NCI-H146 (cell line): ENCODE measurements around the gene GARIN5B.

Experiments
- DNase-seq: peaks from one replicate; lab custom pipeline; 2025; lab: John Stamatoyannopoulos, UW

GARIN5B gene

DNA sequence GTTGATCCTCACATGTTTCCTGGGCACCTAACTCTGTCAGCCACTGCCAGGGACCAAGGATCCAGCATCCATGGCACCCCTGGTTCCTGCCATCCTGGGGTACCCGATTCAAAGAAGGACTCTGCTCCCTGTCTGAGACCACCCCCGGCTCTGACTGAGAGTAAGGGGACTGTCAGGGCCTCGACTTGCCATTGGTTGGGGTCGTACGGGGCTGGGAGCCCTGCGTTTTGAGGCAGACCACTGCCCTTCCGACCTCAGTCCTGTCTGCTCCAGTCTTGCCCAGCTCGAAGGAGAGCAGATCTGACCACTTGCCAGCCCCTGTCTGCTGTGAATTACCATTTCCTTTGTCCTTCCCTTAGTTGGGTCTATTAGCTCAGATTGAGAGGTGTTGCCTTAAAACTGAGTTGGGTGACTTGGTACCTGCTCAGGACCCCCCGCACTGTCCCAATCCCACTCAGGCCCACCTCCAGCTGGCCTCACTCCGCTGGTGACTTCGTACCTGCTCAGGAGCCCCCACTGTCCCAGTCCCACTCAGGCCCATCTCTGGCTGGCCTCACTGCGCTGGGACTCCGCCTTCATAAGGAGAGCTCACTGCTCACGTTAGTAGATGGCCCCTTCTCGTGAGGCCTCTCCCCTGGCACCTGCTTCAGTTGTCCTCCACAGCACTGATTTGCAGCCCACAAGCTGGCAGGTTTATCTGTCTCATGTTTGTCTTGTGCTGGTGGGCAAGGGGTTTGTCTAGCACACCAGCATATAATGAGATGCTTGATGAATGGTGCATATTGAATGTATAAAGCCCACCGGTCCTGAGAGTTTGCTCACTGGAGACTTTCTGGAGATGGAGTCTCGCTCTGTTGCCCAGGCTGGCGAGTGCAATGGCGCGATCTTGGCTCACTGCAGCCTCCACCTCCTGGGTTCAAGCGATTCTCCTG is 26.6 kb upstream of the GARIN5B start:
- no peak for DNase-seq

DNA sequence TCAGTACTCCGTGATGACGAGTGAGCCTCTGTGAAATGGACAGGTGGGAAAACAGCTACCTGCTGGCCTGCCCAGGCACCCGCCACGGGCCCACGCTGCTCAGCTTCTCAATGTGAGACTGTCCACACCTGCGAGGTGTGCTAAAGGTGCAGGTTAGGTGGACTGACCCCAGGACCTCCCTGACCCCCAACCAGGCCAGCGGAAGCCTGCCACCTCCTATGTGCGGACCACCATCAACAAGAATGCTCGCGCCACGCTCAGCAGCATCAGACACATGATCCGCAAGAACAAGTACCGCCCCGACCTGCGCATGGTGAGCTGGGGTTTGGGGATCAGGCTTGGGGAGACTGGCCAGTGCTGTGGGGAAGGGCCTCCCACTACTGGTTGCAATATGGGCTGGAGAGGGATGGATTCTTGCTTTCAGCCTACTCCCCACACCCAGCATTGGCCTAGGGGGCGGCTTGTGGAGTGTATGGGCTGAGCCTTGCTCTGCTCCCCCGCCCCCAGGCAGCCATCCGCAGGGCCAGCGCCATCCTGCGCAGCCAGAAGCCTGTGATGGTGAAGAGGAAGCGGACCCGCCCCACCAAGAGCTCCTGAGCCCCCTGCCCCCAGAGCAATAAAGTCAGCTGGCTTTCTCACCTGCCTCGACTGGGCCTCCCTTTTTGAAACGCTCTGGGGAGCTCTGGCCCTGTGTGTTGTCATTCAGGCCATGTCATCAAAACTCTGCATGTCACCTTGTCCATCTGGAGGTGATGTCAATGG is 24.9 kb upstream of the GARIN5B start:
- no peak for DNase-seq

DNA sequence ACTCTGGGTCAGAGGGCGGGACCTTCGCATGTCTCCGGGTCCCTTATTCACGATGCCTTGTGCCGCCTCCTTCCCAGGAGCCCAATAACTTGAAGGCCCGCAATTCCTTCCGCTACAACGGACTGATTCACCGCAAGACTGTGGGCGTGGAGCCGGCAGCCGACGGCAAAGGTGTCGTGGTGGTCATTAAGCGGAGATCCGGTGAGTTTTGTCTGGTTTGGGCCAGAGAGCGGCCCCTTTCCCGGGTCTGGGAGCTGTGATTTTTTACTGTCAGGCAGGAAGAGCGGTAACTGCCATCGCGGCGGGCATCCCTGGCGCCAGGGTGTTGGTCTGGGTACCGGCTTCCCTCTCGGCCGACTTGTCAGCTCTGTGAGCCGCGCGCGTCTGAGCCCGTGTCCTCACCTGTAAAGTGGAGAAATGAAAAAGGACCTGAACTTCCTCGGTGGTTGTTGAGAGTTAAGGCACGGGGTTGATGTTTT is 23.5 kb upstream of the GARIN5B start:
- DNase-seq: no peak

DNA sequence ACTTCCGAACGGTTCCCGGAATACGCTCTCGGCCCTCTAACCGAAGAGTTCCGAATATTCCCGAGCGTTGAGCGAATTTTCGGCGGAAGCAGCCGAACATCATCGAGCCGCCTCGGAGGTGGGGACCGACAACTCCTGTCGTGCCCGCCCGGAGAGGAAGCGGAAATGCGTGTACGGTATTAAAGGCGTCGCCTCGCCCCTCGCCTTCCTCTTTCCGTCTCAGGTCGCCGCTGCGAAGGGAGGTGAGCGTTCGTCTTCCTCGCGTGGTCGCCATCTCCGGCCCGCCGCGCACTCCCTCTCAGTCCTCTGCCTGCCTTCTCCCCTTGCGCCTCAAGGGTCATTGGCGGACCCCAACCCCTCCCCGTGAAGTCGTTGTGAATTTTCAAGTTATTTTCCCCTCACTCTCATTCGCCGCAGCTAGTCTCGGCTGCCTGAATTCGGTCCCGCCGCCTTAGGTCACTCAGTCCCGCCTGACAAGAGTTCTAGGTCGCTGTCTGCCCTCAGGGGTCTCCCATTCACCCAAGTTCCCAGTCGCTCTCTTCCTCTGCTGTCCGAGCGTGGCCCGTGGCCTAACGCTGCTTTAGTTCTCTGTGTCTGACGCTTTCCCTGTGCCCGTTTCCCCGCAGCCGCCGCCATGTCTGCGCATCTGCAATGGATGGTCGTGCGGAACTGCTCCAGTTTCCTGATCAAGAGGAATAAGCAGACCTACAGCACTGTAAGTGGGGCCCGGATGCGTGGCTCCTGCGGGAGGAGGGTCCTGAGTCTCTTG is 22.8 kb upstream of the GARIN5B start, which contains the start of gene RPL28:
RPL28 (plus strand) TSS at position 209 of the 769 bp plus-strand sequence; CDS start at position 635, 426 bp downstream.
- peak; percentile 99 for DNase-seq

DNA sequence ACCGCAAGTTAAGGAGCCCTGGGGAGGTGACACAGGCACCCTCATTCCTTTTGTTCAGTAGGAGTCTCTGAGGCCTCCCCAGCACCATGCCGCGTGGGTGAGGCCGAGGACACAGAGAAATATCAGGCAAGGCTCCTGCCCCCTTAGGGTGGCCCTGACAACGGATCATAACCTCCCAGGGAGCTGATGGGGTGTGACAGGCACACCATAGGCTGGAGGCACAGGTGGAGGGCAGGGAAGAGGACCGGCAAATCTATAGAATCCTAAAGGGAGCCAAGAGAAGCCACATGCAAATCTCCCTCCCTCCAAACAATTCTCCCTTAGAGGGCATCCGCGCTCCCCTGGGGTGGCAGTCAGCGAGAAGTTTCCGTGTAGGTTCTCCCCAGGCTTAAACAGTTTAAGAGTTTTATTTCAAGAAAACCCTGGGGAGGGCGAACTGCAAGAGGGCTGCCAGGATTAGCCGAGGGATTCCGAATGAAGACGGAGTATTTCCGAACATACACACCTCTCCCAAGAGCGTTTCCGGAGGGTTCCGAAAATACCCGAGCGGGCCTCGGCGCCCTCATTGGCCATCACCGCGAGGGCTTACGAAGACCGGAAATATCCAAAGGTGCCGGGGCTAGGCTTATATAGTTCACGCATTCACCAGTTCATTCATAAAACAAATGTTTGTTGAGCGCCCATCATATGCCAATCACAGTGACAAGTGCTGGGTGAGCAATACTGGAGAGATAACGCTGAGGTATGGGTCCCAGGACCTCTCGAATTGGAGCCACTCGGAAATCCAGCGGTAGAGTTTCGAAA is 22.1 kb upstream of the GARIN5B start:
- DNase-seq: peak; percentile 96

DNA sequence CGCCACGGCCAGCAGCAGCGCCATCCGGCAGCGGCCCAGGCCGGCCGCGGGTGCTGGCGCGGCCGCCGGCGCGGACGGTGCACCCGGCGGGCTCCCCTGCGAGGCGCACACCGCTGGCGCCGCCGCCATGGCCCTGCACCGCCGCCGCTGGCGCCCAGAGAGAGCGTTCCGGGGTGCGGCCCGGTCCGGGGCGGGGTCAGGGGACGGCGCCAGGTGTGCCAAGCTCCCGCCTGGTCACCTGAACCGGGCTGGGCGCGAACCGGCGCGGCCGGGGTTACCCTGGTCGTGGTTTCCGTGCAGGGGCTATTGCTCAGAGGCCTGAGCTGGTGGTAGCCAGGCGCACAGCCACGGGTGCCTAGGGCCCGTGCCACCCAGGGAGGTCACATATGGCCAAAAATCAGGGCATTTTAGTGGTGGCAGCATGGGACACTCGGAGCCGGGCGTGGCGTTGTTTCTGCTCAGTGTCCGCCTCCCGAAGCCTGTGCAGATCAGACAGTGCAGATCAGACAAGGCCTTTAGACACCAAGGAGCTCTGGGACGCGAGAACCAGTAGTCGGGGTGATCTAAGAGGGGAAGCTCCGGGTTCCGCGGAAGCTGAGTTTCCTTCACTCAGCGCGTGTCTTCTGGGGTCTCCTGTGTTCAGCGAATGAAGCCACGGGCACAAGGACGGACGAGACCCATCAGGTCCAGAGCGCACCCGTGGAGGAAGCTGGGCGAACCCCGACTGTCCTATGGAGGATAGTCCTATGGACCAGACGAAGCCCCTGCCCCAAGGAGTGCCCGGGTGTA is 21.3 kb upstream of the GARIN5B start, which contains the start of gene TMEM238:
TMEM238 (minus strand) TSS at position 162 of the 789 bp plus-strand sequence; CDS start at position 129, 33 bp downstream.
- DNase-seq: peak; percentile 79

DNA sequence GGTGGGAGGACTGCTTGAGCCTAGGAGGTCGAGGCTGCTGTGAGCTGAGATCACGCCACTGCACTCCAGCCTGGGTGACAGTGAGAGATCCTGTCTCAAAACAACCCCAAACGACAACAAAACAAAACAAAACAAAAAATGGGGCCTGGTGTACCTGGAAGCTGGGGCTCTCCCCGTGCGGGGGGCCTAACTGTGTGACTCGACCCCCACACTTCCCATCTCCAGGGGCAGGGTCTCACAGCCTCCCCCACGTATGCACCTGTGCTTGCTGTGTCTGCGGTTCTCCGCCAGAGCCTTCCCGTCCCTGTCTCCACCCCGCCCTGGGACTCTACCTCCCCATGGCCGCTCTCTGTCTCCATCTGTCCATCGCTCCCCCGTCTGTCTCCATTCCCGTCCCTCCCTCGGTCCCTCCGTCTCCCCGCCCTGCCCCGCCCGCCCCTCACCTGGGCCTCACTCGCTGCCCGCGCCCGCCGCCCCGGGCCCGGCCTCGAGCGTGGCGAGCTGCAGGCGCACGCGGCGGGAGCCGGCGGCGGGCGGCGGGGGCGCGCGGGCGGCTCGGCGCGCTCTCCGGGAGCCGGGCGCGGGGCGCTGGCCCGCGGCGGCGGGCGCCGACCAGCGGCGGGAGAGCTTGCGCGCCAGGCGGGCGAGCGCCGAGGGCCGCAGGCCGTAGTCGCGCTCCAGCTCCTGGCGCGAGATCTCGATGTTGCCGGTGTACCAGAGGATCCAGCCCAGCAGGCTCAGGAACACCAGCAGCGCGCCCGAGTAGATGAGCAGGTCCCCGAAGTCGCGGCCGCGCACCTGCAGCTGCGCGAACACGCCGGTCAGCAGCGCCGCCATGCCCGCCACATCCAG is 20.4 kb upstream of the GARIN5B start:
- DNase-seq: peak; percentile 79

DNA sequence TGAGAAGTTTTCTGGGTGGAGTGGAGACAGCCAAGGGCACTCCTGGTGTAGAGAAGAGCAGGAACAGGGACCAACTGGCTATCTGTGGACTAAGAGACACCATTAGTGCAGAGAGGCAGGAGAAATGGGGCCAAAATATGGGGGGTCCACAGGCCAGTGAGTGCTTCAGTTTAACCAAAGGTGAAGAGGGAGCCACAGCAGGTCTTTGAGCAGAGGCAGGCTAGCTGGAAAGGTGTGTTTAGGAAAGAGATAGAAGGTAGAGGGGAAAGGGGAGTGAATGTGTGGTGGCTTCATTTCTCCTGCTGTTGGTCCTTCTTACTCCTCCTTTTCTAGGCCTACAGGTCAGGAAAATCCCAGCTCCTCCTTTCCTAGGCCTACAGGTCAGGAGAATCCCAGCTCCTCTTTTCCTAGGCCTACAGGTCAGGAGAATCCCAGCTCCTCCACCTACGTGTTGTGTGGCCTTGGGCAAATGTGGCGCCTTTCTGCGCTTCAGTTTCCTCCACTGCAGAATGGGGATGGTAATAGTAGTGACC is 19.5 kb upstream of the GARIN5B start:
- DNase-seq: no peak

DNA sequence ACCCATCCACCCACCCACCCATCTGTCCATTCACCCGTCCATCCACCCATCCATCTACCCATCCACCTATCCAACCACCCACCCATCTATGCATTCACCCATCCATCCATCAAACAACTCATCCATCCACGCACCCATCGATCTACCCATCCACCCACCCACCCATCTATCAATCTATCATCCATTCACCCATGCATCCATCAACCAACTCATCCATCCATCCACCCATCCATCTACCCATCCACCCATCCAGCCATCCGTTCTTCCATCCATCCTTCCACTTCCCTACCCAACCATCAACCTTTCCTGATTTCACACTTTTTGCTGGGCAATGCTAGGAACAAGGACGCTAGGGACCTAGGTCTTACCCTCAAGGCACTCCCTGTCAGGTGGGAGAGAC is 19.0 kb upstream of the GARIN5B start:
- DNase-seq: no peak

DNA sequence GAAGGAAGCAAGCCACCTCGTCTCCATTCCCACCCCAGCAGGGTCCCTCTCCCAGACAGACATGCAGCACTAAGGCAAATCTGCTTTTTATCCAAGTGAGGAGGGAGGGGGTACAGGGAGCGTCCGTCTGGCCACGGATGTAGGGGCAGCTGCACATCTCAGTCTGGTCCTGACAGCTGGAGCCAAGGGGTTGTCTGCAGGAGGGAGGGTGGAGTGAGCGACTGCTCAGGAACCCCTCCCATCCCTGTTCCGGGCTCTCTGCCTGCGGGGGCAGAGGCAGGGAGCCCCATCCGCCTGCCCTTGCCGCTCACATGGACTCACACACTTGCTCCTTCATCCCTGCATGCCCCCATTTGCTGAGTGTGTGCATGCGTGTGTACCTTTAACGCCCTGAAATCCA is 16.1 kb upstream of the GARIN5B start:
- no peak for DNase-seq

DNA sequence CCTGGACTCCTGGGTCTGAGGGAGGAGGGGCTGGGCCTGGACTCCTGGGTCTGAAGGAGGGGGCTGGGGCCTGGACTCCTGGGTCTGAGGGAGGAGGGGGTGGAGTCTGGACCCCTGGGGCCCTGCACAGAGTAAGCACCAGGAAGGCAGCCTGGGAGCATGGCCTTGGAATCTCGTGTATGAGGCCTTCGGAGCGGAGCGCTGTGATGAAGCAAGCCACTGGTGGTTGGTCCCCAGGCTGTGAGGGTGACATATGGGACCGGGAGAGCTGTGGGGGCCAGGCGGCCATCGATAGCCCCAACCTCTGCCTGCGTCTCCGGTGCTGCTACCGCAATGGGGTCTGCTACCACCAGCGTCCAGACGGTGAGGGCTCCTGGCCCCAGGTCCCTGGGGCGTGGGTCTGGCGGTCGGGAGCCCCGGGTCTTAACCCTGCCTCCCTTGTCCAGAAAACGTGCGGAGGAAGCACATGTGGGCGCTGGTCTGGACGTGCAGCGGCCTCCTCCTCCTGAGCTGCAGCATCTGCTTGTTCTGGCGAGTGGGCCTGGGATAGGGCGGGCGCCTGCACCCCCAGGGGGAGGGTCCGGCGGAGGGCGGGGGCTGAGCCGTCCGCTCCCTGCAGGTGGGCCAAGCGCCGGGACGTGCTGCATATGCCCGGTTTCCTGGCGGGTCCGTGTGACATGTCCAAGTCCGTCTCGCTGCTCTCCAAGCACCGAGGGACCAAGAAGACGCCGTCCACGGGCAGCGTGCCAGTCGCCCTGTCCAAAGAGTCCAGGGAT is 14.5 kb upstream of the GARIN5B start:
- DNase-seq: no peak

DNA sequence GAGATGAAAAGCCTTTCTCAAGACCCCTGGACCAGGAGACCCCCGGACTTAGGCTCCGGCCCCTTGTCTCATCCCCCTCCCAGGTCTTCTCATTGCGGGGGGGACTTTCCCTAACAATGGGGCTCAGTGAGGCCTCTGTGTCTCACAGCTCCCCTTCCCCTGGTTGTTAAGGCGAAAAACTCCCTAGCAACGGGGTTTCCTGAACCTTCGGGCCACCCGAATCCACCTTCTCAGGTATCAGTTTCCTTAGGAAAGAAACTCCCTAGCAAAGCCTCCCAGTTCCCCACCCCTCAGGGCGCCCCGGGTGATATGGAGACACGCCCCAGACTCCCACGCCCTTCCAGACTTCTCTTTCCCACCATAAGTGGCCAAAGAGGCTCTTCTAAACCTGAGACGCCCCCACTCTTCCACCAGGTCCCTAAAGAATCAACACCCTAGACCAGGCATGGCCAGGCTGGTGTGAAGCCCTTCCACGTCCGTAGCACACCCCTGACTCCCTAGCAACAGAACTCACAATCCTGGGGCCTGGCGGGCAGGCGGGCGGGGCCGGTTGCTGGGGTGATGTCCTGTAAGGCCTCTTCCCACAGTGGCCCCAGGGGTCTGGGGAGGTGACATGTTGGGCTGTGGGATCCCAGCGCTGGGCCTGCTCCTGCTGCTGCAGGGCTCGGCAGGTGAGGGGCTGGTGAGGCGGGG is 13.3 kb upstream of the GARIN5B start, which contains the start of gene TMEM190:
TMEM190 (plus strand) TSS at position 586 of the 693 bp plus-strand sequence; CDS start at position 614, 28 bp downstream.
- DNase-seq: peak; percentile 54

DNA sequence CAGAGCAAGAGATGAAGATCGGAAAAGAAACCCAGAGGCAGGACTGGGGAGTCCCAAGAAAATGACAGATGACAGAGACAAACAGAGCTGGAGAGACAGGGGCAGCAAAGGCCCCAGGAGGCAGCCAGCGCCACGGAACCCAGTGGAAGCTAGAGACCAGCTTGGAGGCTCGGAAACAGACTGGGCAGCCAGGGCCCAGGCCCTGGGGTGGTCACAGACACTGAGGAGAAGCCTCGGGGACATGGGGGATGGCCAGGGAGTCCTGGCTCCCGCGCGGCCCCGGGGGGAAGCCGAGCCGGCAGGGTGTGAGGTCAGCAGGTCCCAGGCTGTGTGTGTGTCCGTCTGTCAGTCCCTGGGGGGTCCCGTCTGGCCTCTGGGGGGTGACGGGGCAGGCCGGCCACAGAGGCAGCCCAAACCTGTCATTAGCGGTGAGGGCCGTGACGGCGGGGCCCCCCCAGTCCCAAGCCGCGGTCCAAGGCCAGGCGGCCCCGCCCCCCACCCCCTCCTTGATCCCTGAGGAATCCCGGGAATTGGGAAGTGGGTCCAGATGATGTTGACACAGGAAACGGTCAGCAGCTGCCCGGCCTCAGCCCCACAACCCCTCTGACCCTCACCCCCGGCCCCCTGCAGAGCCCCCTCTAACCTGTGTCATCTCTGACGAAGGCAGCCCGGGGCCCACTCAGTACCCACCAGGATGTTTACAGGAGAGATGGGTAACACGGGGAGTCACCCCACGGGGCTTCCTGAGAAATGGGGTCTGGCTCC is 11.1 kb upstream of the GARIN5B start:
- DNase-seq: peak; percentile 27

DNA sequence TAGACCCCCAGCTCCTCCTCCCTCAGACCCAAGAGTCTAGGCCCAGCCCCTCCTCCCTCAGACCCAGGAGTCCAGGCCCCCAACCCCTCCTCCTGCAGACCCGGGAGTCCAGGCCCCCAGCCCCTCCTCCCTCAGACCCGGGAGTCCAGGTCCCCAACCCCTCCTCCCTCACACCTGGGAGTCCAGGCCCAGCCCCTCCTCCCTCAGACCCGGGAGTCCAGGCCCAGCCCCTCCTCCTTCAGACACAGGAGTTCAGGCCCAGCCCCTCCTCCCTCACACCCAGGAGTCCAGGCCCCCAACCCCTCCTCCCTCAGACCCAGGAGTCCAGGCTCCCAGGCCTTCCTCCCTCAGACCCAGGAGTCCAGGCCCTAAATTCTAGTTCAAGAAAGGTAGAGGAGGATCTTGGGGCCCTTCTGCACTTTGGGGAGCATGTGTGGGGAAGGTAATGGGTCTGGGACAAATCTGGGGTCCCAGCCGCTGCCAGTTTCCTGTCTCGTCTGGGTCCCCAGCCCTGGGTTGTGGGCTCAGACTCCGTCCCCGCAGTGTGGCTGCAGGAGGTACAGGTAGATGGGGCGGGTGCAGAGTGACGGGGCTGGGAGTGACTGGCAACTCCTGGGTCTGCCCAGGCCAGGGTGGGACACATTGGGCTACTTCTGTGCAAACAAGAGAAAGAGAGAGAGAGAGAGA is 10.4 kb upstream of the GARIN5B start:
- no peak for DNase-seq

DNA sequence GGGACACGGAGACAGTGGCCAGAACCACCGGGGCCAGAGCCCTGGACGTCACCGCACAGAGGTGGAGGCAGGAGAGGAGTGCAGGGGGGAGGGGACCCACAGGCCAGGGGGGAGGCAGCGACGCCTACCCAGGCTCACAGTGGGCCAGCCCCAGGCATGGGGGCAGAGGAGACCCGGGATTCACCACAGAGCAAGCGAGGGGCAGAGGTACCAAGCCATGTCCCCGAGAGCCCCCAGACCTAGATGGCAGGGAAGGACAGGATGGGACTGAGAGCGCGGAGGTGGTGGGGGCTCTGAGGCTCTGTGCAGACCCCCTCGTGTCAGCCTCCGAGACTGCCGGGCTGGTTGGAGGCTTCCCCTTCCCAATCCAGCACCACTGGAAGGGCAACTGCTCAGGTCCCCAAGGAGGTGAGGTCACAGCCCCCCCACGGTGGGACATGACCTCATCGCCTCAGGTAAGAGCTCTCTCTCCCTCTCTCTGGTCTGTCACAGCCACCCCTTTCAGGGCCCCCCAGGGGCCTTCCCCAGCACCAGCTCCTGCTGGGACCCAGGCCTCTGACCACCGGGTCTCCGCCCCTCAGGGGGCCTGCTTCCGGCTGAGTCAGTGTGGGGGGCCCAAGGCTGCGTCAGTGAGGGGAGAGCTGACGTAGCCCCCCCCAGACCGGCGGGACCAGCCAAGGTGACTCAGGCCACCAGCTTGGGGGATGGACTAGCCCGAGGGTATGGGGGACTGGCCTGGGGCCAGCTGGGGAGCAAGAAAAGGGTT is 9.4 kb upstream of the GARIN5B start:
- no peak for DNase-seq
